ENCODE data around the gene LRRC26. TPM values are rescaled to one million over a fixed set of nuclear protein-coding genes. Genes with fewer than 3 reads are reported as not detected.

The LRRC26 gene
- total and polyA plus RNA-seq, 2 of the 13 experiments (the other 11 are each of a cell fraction or from before 2014, with no cell fraction given) = not detected

GRCh38 chr9:137198902-137199283, 29.0 kb upstream of the LRRC26 start (continued):
- TF ChIP-seq ZNF280B (CRISPR knock-in tag; IDR thresholded peaks at IDR 0.05; ENCODE audit: borderline replicate concordance) = no peak
- no peak for TF ChIP-seq ZNF407 (CRISPR knock-in tag; IDR thresholded peaks at IDR 0.05; ENCODE audit: not compliant biosample characterization)
- peak; percentile 31; the same call in 1 of the 2 replicates for TF ChIP-seq ZFY (CRISPR knock-in tag; IDR thresholded peaks at IDR 0.05)
- no peak for TF ChIP-seq ZNF768 (CRISPR knock-in tag; IDR thresholded peaks at IDR 0.05)
- no peak for TF ChIP-seq TIGD3 (CRISPR knock-in tag; IDR thresholded peaks at IDR 0.05; ENCODE audit: borderline replicate concordance)
- TF ChIP-seq ZGPAT (CRISPR knock-in tag; IDR thresholded peaks at IDR 0.05) = no peak
- no peak for TF ChIP-seq MXI1 (IDR thresholded peaks at IDR 0.05; ENCODE audit: borderline replicate concordance, low read depth, low read length)
- no peak; a peak in 1 of 4 replicates for TF ChIP-seq HMGXB4 (CRISPR knock-in tag; IDR thresholded peaks at IDR 0.05; ENCODE audit: borderline replicate concordance in 1 of 2, low read depth in 1 of 2)
- no peak for TF ChIP-seq RBAK (CRISPR knock-in tag; IDR thresholded peaks at IDR 0.05)

Measured in HepG2 (cell line).